Suppressor macrophage treated with lipopolysaccharide for 4 hours (primary cell): ENCODE data around the gene FMN2.

Source experiments
- DNase-seq: peaks from one replicate; pipeline ENCODE4 v3.0.0-alpha.2; 2020

FMN2 gene

GRCh38 chr1:240091614-240092300 lies at the start of gene FMN2:
Gene FMN2, plus strand, starts transcription at chr1:240091883. Its CDS starts 227 bp downstream, at chr1:240092110.
- DNase-seq: no peak

- DNase-seq: no peak
Observed at GRCh38 chr1:240044620-240045019, 47.1 kb upstream of the FMN2 start.

GRCh38 chr1:240046000-240046399 lies 45.7 kb upstream of the FMN2 start:
- no peak for DNase-seq

GRCh38 chr1:240054109-240054701 lies 37.5 kb upstream of the FMN2 start:
- no peak for DNase-seq

- no peak for DNase-seq
Observed at GRCh38 chr1:240055936-240056335, 35.7 kb upstream of the FMN2 start.

- no peak for DNase-seq
Observed at GRCh38 chr1:240056350-240056749, 35.3 kb upstream of the FMN2 start.

- no peak for DNase-seq
Observed at GRCh38 chr1:240058049-240058448, 33.6 kb upstream of the FMN2 start.

GRCh38 chr1:240068961-240069360 lies 22.7 kb upstream of the FMN2 start:
- DNase-seq: no peak

GRCh38 chr1:240070188-240070587 lies 21.5 kb upstream of the FMN2 start:
- no peak for DNase-seq

- no peak for DNase-seq
Observed at GRCh38 chr1:240073097-240073496, 18.6 kb upstream of the FMN2 start.

- DNase-seq: no peak
Observed at GRCh38 chr1:240074422-240074821, 17.3 kb upstream of the FMN2 start.

- DNase-seq: no peak
Observed at GRCh38 chr1:240074908-240075307, 16.8 kb upstream of the FMN2 start.

GRCh38 chr1:240084337-240084736 lies 7.3 kb upstream of the FMN2 start:
- DNase-seq: no peak

GRCh38 chr1:240084749-240085148 lies 6.9 kb upstream of the FMN2 start:
- no peak for DNase-seq

- no peak for DNase-seq
Observed at GRCh38 chr1:240086726-240087125, 5.0 kb upstream of the FMN2 start.

- no peak for DNase-seq
Observed at GRCh38 chr1:240090014-240090413, 1.7 kb upstream of the FMN2 start.

- DNase-seq: no peak
Observed at GRCh38 chr1:240090957-240091600, 604 bp upstream of the FMN2 start.

GRCh38 chr1:240092301-240093119 lies 827 bp downstream of the FMN2 start:
- no peak for DNase-seq

- no peak for DNase-seq
Observed at GRCh38 chr1:240093120-240093961, 1.7 kb downstream of the FMN2 start.

GRCh38 chr1:240094041-240094722 lies 2.5 kb downstream of the FMN2 start:
- DNase-seq: no peak

- no peak for DNase-seq
Observed at GRCh38 chr1:240096974-240097373, 5.3 kb downstream of the FMN2 start.

GRCh38 chr1:240098534-240098933 lies 6.9 kb downstream of the FMN2 start:
- DNase-seq: no peak
